ENCODE results near the gene MEF2C.
"Not testable (repeated sequence)": the region's sequence is repeated elsewhere in the genome, so short reads cannot be mapped to it uniquely, and the experiment has no call there.

MEF2C gene

DNA sequence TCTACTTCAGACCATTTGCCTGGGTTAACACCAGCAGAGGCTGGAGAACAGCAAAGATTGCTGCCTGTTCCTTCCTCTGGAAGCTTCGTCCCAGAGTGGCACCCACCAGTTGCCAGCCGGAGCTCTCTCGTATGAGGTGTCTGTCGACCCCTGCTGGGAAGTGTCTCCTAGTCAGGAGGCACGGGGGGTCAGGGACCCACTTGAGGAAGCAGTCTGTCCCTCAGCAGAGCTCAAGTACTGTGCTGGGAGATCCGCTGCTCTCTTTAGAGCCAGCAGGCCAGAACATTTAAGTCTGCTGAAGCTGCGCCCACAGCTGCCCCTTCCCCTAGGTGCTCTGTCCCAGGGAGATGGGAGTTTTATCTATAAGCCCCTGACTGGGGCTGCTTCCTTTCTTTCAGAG is 84.1 kb downstream of the MEF2C start:
- DNase-seq (ENCODE audit: low spot score), result not testable (repeated sequence)

- not testable (repeated sequence) for DNase-seq (ENCODE audit: low spot score)
Measured at GRCh38 chr5:88793797-88794196, 89.2 kb downstream of the MEF2C start.

- no peak for DNase-seq (ENCODE audit: low spot score)
Measured at GRCh38 chr5:88792144-88792840, 90.7 kb downstream of the MEF2C start.

- DNase-seq (ENCODE audit: low spot score), result no peak
Measured at GRCh38 chr5:88787856-88788255, 95.1 kb downstream of the MEF2C start.

GRCh38 chr5:88786789-88787188 is 96.2 kb downstream of the MEF2C start:
- DNase-seq (ENCODE audit: low spot score), result no peak

DNA sequence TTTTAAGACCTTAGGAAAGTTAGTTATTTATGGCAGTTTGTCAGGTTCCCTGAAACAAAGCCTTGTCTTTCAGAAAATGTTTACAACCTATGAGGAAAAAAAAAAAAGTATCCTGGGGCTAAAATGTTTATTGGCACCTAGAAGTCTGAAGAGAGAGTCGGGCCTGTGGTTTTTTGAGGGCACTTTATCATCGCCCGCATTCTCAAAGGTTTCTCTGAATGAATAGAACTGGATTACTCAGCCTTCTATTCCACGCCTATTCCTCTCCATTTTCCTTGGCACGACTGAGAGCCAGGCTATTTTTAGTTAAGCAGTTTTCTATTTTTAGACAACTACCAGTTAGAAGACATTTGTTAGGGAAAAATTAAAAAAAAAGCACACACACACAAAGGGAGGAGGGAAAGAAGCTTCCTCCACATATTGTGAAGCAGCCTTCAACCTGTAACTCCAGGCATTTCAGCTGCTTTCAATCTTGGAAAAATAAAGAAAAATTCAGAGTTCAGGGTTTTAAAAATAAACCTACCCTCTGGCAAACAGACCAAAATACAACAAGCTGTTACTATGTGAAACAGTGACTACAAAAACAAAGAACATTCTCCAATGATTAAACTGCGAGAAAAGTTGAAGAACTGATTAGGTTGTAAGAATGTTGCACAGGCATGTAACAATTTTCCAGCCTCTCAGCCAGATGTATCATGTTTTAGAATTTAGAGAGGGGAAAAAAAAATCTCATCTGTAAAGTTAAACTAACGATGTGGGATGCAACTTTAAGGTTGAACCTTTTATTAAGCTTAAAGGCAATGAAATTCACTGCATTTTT is 97.0 kb downstream of the MEF2C start:
- DNase-seq (ENCODE audit: low spot score), result no peak

- no peak for DNase-seq (ENCODE audit: low spot score)
Measured at GRCh38 chr5:88782571-88782970, 100.4 kb downstream of the MEF2C start.

- DNase-seq (ENCODE audit: low spot score), result no peak
Measured at GRCh38 chr5:88780736-88781135, 102.2 kb downstream of the MEF2C start.

DNA sequence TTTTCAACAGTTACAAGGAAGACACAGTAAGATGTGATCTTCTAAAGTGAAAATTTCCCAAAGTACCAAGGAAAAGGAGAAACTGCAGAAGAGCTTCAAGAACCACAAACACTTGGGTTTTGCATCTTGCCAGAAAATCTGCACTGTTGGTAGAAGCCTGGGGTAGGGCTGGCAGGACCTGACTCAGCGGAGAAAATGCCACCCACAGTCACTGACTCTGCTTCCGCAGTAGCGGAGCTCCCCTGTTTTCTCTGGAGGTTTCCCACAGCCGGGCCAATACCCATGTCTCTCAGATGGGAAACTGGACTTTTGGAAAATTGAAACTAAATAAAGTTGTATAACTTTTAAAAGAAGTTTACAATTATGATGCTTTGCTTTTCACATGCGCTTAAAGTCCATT is 104.2 kb downstream of the MEF2C start:
- DNase-seq (ENCODE audit: low spot score), result no peak

- DNase-seq (ENCODE audit: low spot score), result no peak
Measured at GRCh38 chr5:88776692-88777091, 106.3 kb downstream of the MEF2C start.

GRCh38 chr5:88772831-88773230 is 110.2 kb downstream of the MEF2C start:
- DNase-seq (ENCODE audit: low spot score), result no peak

GRCh38 chr5:88772047-88772446 is 110.9 kb downstream of the MEF2C start:
- no peak for DNase-seq (ENCODE audit: low spot score)

GRCh38 chr5:88770276-88771257 is 112.4 kb downstream of the MEF2C start:
- no peak for DNase-seq (ENCODE audit: low spot score)

GRCh38 chr5:88769165-88769564 is 113.8 kb downstream of the MEF2C start:
- DNase-seq (ENCODE audit: low spot score), result no peak

- no peak for DNase-seq (ENCODE audit: low spot score)
Measured at GRCh38 chr5:88768411-88768810, 114.6 kb downstream of the MEF2C start.

- DNase-seq (ENCODE audit: low spot score), result no peak
Measured at GRCh38 chr5:88765798-88766197, 117.2 kb downstream of the MEF2C start.

DNA sequence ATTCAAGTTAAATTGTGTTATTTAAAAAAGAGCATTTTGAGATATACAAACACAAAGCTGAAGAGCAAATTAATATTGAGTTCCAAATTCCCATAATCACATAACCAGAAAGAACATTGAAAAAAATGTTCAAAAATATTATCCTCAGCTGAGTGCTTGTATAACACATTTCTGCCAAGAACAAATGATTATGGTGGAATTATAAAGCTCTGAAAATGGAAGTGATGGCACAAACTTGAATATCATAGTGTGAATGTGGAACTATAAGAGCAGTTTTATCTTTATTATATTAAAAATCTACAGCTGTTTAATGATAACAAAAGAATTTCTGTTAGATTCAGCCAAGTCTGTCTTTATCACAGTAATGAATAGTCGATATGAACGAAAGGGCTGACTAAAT is 117.8 kb downstream of the MEF2C start:
- DNase-seq (ENCODE audit: low spot score), result no peak

DNA sequence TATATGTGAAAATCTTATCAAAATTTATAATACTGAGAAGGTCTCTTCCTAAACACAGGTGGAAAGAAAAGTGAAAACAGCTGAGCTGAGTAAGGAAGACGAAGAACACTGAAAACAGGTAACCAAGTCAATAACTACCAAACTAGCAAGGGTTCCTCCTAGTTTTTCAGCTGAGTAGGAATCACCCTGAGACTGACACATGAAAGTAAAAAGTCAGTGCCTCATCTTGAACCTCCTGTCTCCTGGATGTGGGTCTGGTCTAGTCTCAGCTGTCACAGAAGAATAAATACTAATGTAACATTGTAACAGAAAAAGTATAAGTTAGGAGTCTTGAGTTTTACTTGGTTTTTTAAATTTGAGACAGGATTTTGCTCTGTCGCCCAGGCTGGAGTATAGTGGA is 121.0 kb downstream of the MEF2C start:
- DNase-seq (ENCODE audit: low spot score), result no peak

GRCh38 chr5:88761269-88761850 is 121.6 kb downstream of the MEF2C start:
- DNase-seq (ENCODE audit: low spot score), result no peak

DNA sequence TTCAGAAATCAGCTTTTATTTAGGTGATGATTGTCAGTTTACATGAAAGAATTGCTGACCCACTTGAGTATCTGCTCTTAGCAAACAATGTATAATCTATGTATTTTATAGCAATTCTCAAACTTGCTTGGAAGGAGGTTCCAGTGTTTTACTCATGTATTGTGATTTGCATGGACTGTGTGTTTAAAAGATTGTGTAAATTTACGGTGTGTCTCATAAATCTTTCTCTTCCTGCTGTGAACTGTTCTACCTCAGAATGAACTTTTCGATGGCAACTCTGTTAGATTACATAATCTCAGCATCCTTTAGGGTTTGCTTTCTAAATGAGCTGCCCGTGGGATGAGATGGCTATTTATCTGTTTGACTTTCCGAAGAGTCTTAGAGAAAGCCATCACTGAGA is 122.5 kb downstream of the MEF2C start:
- DNase-seq (ENCODE audit: low spot score), result peak; percentile 9

- no peak for DNase-seq (ENCODE audit: low spot score)
Measured at GRCh38 chr5:88758591-88758990, 124.4 kb downstream of the MEF2C start.

DNA sequence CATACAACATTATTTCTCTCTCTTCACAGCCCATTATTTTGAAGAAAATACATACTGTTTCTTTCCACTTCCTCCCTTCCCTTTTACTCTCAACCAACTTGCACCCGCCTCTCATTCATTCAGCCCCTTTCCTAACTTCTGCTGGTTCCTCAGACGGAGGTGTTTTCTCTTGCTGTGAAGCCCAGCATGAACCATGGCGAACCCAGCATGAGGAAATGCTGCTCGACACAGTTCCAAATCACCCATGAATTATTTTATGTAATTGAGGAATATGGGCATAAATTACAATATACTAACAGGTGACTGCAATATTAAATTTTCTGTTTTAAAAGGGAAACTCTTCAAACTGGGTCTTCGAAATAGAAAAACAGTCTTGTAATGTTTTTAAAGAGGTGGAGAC is 124.8 kb downstream of the MEF2C start:
- no peak for DNase-seq (ENCODE audit: low spot score)
